ENCODE results near the gene BDKRB1. TPM values are rescaled to one million over a fixed set of nuclear protein-coding genes. Genes with fewer than 3 reads are reported as not detected.

Gene BDKRB1
- total and polyA plus RNA-seq, 2 donors (not counting 3 experiments of a cell fraction or from before 2014, with no cell fraction given), result not detected

- Histone ChIP-seq H3K4me3 (replicated peaks in 1 of 3; ENCODE audit: insufficient read depth in 1 of 3, low read depth in 1 of 3, low read length in 3 of 3) (no peak overlapping the region), H3K9ac (replicated peaks; ENCODE audit: extremely low read depth, insufficient read depth, low read length) (no peak overlapping the region), H3K4me1 (ENCODE audit: control insufficient read depth, extremely low read depth, insufficient read depth, low read length) (no peaks in the 10 kb centered on the region), H3K9me1 (replicated peaks; ENCODE audit: control insufficient read depth, extremely low read depth, insufficient read depth, low read length) (no peaks in the 10 kb centered on the region), H3K4me2 (ENCODE audit: insufficient read depth, low read length) (no peak overlapping the region), H2AFZ (ENCODE audit: low read depth, low read length) (no peak overlapping the region), H3K79me2 (ENCODE audit: control insufficient read depth, insufficient read depth, low read length) (no peaks in the 10 kb centered on the region), H3K9me3 (replicated peaks; ENCODE audit: control insufficient read depth, insufficient read depth, low read length) (no peaks in the 10 kb centered on the region), H3K27me3 (ENCODE audit: control insufficient read depth in 2 of 2, insufficient read depth in 2 of 2, low read length in 2 of 2) (no peaks in the 10 kb centered on the region), H4K20me1 (replicated peaks; ENCODE audit: control insufficient read depth, extremely low read depth, insufficient read depth, low read length) (no peaks in the 10 kb centered on the region), H3K27ac (ENCODE audit: insufficient read depth, low read depth, low read length) (no peak overlapping the region), H3K36me3 (ENCODE audit: control insufficient read depth in 2 of 2, extremely low read depth in 1 of 2, insufficient read depth in 2 of 2, low read length in 2 of 2) (no peaks in the 10 kb centered on the region)
- TF ChIP-seq EZH2 (IDR thresholded peaks at IDR 0.05; ENCODE audit: borderline replicate concordance, low read depth, low read length, severe bottlenecking), result no peak
- TF ChIP-seq POLR2A (IDR thresholded peaks at IDR 0.05; ENCODE audit: low read depth, low read length), result no peak
- TF ChIP-seq MAX (IDR thresholded peaks at IDR 0.05; ENCODE audit: insufficient read depth, insufficient read length), result no peak
- TF ChIP-seq POLR2AphosphoS5 (IDR thresholded peaks at IDR 0.05; ENCODE audit: insufficient read depth, low read depth, low read length), result no peak
- TF ChIP-seq GATA2 (IDR thresholded peaks at IDR 0.05; ENCODE audit: insufficient read depth, insufficient read length, low read depth, low read length), result no peak
- no peak for TF ChIP-seq MYC (IDR thresholded peaks at IDR 0.05; ENCODE audit: low read depth, low read length)
- TF ChIP-seq FOS (IDR thresholded peaks at IDR 0.05; ENCODE audit: borderline replicate concordance, insufficient read depth, low read length), result no peak
- no peak for TF ChIP-seq JUN (IDR thresholded peaks at IDR 0.05; ENCODE audit: borderline replicate concordance, insufficient read depth, insufficient read length, low read depth)
- no peak for TF ChIP-seq CTCF (IDR thresholded peaks at IDR 0.05; ENCODE audit: extremely low read depth in 1 of 2, insufficient read depth in 1 of 2, low read depth in 1 of 2, low read length in 2 of 2)
- dilution Hi-C loops (cut with MboI; ENCODE audit: extremely low pct_ligation_motif_present, low sequenced_read_pairs) (no loop called here), intact Hi-C loops (cut with micrococcal nuclease) (no loop called here)
- ChIA-PET CTCF (no interaction called here), POLR2A (no interaction called here)
- no peak for FAIRE-seq
- no peak for DNase-seq (ENCODE audit: low read depth, low spot score)
- no TSS peak for BruUV-seq (replicated peaks)
Observed at GRCh38 chr14:96212140-96212539, 43.9 kb upstream of the BDKRB1 start.
